ENCODE results near the gene NSD1.

DNA sequence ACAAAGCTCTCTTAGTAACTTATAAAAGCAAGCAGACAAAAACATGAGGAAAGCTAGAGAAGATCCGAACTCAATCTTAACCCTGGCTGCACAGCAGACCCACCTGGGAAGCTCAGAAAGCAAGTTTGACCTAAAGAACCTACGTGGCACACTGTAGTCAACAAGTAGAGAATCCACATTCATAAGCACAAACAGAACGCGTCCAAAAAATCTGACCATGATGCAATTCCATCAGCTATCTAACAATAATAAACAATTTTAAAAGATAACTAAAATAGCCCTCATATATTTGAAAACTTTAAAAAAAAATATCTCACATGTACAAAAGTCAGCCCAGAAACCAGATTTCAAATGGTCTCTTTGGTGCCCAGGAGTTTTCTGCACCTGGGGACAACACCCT lies 213.2 kb downstream of the NSD1 start:
- no peak for TF ChIP-seq POLR2A (IDR thresholded peaks at IDR 0.05)
- no peak for TF ChIP-seq POLR2AphosphoS5 (IDR thresholded peaks at IDR 0.05)
- TF ChIP-seq, protein P1, sequence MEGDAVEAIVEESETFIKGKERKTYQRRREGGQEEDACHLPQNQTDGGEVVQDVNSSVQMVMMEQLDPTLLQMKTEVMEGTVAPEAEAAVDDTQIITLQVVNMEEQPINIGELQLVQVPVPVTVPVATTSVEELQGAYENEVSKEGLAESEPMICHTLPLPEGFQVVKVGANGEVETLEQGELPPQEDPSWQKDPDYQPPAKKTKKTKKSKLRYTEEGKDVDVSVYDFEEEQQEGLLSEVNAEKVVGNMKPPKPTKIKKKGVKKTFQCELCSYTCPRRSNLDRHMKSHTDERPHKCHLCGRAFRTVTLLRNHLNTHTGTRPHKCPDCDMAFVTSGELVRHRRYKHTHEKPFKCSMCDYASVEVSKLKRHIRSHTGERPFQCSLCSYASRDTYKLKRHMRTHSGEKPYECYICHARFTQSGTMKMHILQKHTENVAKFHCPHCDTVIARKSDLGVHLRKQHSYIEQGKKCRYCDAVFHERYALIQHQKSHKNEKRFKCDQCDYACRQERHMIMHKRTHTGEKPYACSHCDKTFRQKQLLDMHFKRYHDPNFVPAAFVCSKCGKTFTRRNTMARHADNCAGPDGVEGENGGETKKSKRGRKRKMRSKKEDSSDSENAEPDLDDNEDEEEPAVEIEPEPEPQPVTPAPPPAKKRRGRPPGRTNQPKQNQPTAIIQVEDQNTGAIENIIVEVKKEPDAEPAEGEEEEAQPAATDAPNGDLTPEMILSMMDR (IDR thresholded peaks at IDR 0.05) = no peak
